Chondrocyte (in vitro differentiated cells): ENCODE measurements around the gene SCN11A. TPM values are rescaled to one million over a fixed set of nuclear protein-coding genes. Genes with fewer than 3 reads are reported as not detected.

Experiments
- DNase-seq: peaks from one replicate; pipeline ENCODE4 v3.0.0; 2021; ENCODE audit warnings: mixed read lengths, low spot score
- H3K27ac Mint-ChIP-seq: one replicate; pipeline ENCODE4 v1.8.0; 2021; ENCODE audit warnings: mild to moderate bottlenecking, moderate library complexity, mixed read lengths; ENCODE audit not compliant: unreplicated experiment
- H3K27me3 Mint-ChIP-seq: 2 replicates; pipeline ENCODE4 v1.8.0; 2021; ENCODE audit warnings: low read depth, mixed read lengths
- H3K36me3 Mint-ChIP-seq: 2 replicates; pipeline ENCODE4 v1.8.0; 2021; ENCODE audit warnings: low read depth, mixed read lengths
- H3K4me1 Mint-ChIP-seq: 2 replicates; pipeline ENCODE4 v1.8.0; 2021; ENCODE audit warnings: low read depth, mild to moderate bottlenecking, mixed read lengths
- H3K4me3 Mint-ChIP-seq: one replicate; pipeline ENCODE4 v1.8.0; 2021; ENCODE audit warnings: mild to moderate bottlenecking, moderate library complexity, mixed read lengths; ENCODE audit not compliant: unreplicated experiment
- H3K9me3 Mint-ChIP-seq: 2 replicates; pipeline ENCODE4 v1.8.0; 2021; ENCODE audit warnings: low read depth, mixed read lengths
- CTCF ChIP-seq: fragments of 200-600 bp; sonication (generic); IDR thresholded peaks from 2 replicates; pipeline ENCODE4 v1.5.0; 2021; ENCODE audit warnings: antibody characterized with exemption, mild to moderate bottlenecking, moderate library complexity
- total RNA-seq: library from RNA; stranded (reverse); gene quantifications from 3 replicates; pipeline ENCODE4 v1.2.1, GENCODE V29; 2021

SCN11A gene
- total RNA-seq, 1 donor from 2014 or later = 0.07 TPM

- H3K4me3 Mint-ChIP-seq = no peak overlapping the region
- no peaks in the 10 kb centered on the region for H3K9me3 Mint-ChIP-seq
- peaks cover 35% of the 10 kb centered on the region for H3K27me3 Mint-ChIP-seq
- DNase-seq = no peak
- no peak for TF ChIP-seq CTCF
- no peaks in the 10 kb centered on the region for H3K36me3 Mint-ChIP-seq
- no peaks in the 10 kb centered on the region for H3K4me1 Mint-ChIP-seq
- H3K27ac Mint-ChIP-seq = no peak overlapping the region
These were observed 30.7 kb downstream of the SCN11A start for GRCh38 chr3:39021029-39021428.

GRCh38 chr3:39019299-39019698 lies 32.4 kb downstream of the SCN11A start:
- Mint-ChIP-seq H3K27me3 (peaks cover 34% of the 10 kb centered on the region), H3K36me3 (no peaks in the 10 kb centered on the region), H3K4me1 (no peaks in the 10 kb centered on the region), H3K27ac (no peak overlapping the region), H3K4me3 (no peak overlapping the region), H3K9me3 (no peaks in the 10 kb centered on the region)
- no peak for TF ChIP-seq CTCF
- DNase-seq = no peak

GRCh38 chr3:39015418-39015817 lies 36.3 kb downstream of the SCN11A start:
- Mint-ChIP-seq H3K9me3 (no peaks in the 10 kb centered on the region), H3K4me3 (no peak overlapping the region), H3K4me1 (no peaks in the 10 kb centered on the region), H3K27ac (no peak overlapping the region), H3K36me3 (no peaks in the 10 kb centered on the region), H3K27me3 (peaks cover 27% of the 10 kb centered on the region)
- DNase-seq = no peak
- TF ChIP-seq CTCF = no peak

- Mint-ChIP-seq H3K4me1 (no peaks in the 10 kb centered on the region), H3K27me3 (peaks cover 17% of the 10 kb centered on the region), H3K36me3 (no peaks in the 10 kb centered on the region), H3K9me3 (peaks cover 6% of the 10 kb centered on the region), H3K4me3 (no peak overlapping the region), H3K27ac (no peak overlapping the region)
- TF ChIP-seq CTCF = no peak
- no peak for DNase-seq
These were observed 37.7 kb downstream of the SCN11A start for GRCh38 chr3:39013921-39014509.

GRCh38 chr3:39013289-39013688 lies 38.5 kb downstream of the SCN11A start:
- H3K4me3 Mint-ChIP-seq = no peak overlapping the region
- no peak for DNase-seq
- TF ChIP-seq CTCF = no peak
- H3K27me3 Mint-ChIP-seq = peaks cover 15% of the 10 kb centered on the region
- no peaks in the 10 kb centered on the region for H3K36me3 Mint-ChIP-seq
- H3K9me3 Mint-ChIP-seq = peaks cover 6% of the 10 kb centered on the region
- H3K4me1 Mint-ChIP-seq = no peaks in the 10 kb centered on the region
- no peak overlapping the region for H3K27ac Mint-ChIP-seq
